ENCODE measurements around the gene C19orf47.

Gene C19orf47

DNA sequence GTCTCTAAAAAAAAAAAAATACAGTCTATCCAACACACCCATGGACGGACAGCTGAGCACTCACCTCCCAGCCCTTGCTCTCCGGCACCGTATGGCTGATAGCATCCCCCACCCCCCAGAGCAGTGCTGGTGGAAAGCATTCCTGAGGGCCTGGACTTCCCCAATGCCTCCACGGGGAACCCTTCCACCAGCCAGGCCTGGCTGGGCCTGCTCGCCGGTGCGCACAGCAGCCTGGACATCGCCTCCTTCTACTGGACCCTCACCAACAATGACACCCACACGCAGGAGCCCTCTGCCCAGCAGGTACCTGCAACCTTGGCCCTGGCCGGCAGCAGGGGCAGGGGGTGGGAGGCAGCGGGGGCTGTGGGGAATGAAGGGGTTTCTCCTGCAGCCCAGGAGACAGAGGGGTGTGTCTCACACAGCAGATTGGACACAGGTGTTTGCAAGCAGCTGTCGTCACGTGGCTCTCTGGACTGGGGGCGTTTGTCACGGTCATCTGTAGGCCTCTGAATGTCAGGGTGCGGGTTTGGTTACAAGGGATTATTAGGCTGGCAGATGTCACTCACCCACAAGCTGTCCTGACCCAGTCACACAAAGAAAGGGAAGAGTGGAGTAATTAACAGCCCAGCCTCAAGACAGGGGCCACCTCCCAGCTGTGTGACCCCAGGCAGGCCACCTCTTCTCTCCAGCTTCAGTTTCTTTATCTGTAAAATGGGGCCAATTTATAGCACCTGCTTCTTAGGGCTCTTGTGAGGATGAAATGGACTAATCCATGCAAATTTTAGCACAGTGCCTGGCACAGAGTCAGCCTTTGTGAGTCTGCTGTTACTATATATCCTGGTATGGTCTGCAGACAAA is 19.6 kb upstream of the C19orf47 start:
- DNase-seq (ENCODE audit: low spot score in 2 of 2), result no peak
- H3K36me3 ChIP-seq (replicated peaks), result no peaks in the 10 kb centered on the region; the same call in 1 of the 2 replicates
- in situ Hi-C loops (cut with MboI; ENCODE audit: low sequenced_read_pairs), result no loop called here
- H3K4me3 ChIP-seq, result no peak overlapping the region
- H3K4me1 ChIP-seq, result no peaks in the 10 kb centered on the region
- H3K9me3 ChIP-seq, result no peaks in the 10 kb centered on the region
- no peaks in the 10 kb centered on the region for H3K27me3 ChIP-seq (ENCODE audit: low read depth)

DNA sequence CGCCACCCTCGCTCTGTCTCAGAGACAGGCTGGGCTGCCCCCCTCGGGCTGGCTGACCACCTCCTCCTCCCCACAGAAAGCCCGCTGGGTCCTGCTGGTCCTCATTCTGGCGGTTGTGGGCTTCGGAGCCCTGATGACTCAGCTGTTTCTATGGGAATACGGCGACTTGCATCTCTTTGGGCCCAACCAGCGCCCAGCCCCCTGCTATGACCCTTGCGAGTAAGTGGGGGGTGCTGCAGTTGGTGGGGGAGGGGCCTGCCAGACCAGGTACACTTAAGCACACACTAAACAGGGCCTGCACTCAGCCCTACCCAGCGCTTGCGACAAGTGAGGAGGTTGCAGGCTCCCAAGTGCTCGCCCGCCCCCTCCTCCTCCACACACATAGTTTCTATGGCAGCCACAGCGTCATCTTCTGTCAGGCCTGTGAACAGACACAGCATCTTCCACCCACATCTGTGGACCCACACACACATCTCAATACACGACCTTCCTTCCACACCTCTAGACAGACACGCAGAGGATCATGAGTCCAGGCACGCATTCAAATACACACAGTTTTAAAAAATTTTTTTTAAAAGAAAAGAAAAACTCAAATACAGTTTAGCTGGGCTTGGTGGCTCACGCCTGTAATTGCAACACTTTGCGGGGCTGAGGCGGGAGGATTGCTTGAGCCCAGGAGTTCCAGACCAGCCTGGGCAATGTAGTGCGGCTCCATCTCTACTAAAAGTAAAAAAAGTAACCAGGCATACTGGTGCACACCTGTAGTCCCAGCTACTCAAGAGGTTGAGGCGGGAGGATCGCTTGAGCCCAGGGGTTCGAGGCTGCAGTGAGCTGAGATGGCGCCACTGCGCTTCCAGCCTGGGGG is 18.7 kb upstream of the C19orf47 start:
- no peak overlapping the region for H3K4me3 ChIP-seq
- no peaks in the 10 kb centered on the region for H3K4me1 ChIP-seq
- no peaks in the 10 kb centered on the region for H3K9me3 ChIP-seq
- no peaks in the 10 kb centered on the region for H3K27me3 ChIP-seq (ENCODE audit: low read depth)
- DNase-seq (ENCODE audit: low spot score in 2 of 2), result no peak
- in situ Hi-C loops (cut with MboI; ENCODE audit: low sequenced_read_pairs), result no loop called here
- no peaks in the 10 kb centered on the region; the same call in 1 of the 2 replicates for H3K36me3 ChIP-seq (replicated peaks)

DNA sequence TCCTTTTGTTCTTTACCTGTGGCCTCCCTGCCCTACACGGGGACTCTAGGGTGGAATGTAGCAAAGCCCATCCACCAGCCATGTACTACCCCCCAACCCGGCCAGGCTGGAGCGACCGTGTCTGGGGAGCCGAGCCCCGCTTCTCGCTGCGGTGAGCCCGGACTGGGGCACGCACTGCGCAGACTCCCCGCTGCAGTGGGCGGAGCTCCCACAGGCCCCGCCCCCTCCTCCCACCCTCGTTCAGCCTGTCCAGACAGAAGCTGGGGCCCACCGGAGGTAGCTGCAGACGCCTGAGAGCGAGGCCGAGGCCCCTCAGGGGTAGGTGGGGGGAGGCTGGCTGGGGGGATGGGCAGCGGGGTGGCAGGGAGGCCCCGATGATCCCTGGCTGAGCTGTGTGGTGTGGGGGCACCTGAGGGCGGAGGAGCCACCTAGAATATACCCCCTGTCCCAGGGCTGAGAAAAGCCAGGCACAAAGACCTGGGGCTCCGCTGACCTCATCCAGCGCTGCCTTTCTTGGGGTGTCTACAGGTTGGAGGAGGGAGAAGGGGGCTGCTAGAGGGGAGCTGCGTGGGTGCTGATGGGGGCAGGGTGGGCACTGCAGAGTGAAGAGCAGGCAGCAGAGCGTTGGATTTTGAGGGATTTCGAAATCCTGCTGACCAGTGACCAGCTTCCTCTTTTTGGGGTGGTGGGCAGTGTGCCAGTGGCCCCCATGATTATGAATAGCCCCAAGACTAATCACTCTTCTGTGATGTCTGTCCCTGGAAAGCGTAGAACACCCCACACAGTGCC is 17.6 kb upstream of the C19orf47 start:
- no peaks in the 10 kb centered on the region; the same call in 1 of the 2 replicates for H3K36me3 ChIP-seq (replicated peaks)
- H3K27me3 ChIP-seq (ENCODE audit: low read depth), result no peaks in the 10 kb centered on the region
- H3K4me3 ChIP-seq, result no peak overlapping the region
- DNase-seq (ENCODE audit: low spot score in 2 of 2), result no peak
- no peaks in the 10 kb centered on the region for H3K4me1 ChIP-seq
- H3K9me3 ChIP-seq, result no peaks in the 10 kb centered on the region
- in situ Hi-C loops (cut with MboI; ENCODE audit: low sequenced_read_pairs), result no loop called here

DNA sequence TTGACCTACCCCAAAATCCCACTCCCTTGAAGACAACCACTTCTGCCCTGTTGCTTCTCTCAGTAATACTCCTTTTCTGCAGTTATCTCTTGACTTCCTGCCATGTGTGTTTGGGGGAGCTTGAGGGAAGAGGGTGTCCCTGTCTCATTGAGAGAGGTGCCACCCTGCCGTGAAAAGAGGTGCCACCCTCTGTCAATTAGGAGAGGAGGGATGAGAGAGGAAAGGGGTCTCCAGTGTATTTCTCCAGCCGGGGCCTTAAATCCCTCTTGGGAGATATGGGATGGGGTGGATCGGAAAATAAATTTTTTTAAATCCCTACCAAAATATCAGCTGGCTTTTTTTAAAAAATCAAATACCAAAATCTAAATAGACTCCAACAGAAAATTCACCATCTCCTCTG is 16.8 kb upstream of the C19orf47 start:
- no peak for DNase-seq (ENCODE audit: low spot score in 2 of 2)
- no peaks in the 10 kb centered on the region; the same call in 1 of the 2 replicates for H3K36me3 ChIP-seq (replicated peaks)
- no peaks in the 10 kb centered on the region for H3K27me3 ChIP-seq (ENCODE audit: low read depth)
- H3K9me3 ChIP-seq, result no peaks in the 10 kb centered on the region
- no peak overlapping the region for H3K4me3 ChIP-seq
- in situ Hi-C loops (cut with MboI; ENCODE audit: low sequenced_read_pairs), result no loop called here
- no peaks in the 10 kb centered on the region for H3K4me1 ChIP-seq

DNA sequence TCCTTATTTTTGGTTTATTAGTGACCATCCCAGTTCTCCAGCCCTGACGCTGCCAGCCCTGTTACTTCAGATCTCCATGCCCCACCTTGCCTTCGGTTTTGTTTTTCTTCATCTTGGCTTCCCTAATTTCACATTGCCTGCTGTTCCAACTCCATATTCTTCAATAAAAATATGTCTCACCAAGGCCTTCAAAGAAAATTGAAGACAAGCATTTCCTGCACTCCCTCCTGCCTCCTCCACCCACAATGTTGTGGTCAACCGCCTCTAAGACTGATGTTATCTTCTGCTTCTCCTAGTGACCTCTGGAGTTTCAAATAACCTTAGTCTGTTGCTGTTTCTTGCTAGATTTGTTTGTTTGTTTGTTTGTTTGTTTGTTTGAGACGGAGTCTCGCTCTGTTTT is 14.9 kb upstream of the C19orf47 start:
- DNase-seq (ENCODE audit: low spot score in 2 of 2), result no peak
- in situ Hi-C loops (cut with MboI; ENCODE audit: low sequenced_read_pairs), result no loop called here
- no peak overlapping the region for H3K4me3 ChIP-seq

DNA sequence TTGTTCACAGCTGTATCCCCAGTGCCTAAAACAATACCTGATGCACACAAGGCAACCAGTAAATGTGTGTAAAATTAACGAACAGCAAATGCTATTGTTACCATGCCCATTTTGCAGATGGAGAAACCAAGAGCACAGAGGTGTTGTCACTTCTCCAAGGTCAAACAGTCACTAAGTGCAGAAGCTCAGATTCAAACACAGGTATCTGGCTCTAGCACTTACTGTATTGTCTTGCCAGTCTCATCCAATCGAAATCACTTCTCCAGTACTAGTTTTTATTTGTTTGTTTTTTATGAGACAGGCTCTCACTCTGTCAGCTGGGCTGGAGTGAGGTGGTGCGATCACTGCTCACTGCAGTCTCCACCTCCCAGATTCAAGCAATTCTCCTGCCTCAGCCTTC is 14.0 kb upstream of the C19orf47 start:
- no peak for DNase-seq (ENCODE audit: low spot score in 2 of 2)
- Histone ChIP-seq H3K4me1 (no peaks in the 10 kb centered on the region), H3K4me3 (no peak overlapping the region), H3K27me3 (ENCODE audit: low read depth) (no peaks in the 10 kb centered on the region), H3K36me3 (replicated peaks) (no peaks in the 10 kb centered on the region; the same call in 1 of the 2 replicates), H3K9me3 (no peaks in the 10 kb centered on the region)
- in situ Hi-C loops (cut with MboI; ENCODE audit: low sequenced_read_pairs), result no loop called here

More for the DNA sequence above, 14.9 kb upstream of the C19orf47 start:
- Histone ChIP-seq H3K4me1 (no peaks in the 10 kb centered on the region), H3K27me3 (ENCODE audit: low read depth) (no peaks in the 10 kb centered on the region), H3K9me3 (no peaks in the 10 kb centered on the region), H3K36me3 (replicated peaks) (no peaks in the 10 kb centered on the region; the same call in 1 of the 2 replicates)

DNA sequence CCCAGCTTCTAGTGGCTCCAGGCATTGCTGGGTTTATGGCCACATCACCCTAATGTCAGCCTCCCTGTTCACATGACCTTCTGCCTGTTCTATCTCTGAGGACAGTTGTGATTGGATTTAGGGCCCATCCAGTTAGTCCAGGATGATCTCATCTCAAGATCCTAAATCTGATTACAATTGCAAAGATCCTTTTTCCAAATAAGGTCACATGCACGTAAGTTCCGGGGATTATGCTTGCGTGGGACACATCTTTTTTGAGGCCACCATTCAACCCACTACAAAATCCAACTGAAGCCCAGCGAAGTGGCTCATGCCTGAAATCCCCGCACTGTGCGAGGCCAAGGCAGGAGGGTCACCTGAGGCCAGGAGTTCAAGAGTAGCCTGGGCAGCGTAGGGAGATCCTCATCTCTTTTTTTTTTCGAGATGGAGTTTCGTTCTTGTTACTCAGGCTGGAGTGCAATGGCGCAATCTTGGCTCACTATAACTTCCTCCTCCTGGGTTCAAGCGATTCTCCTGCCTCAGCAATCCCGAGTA is 12.6 kb upstream of the C19orf47 start:
- no peaks in the 10 kb centered on the region for H3K4me1 ChIP-seq
- no peaks in the 10 kb centered on the region for H3K27me3 ChIP-seq (ENCODE audit: low read depth)
- no peak for DNase-seq (ENCODE audit: low spot score in 2 of 2)
- no peaks in the 10 kb centered on the region for H3K36me3 ChIP-seq (replicated peaks)
- H3K4me3 ChIP-seq, result no peak overlapping the region
- in situ Hi-C loops (cut with MboI; ENCODE audit: low sequenced_read_pairs), result no loop called here
- no peaks in the 10 kb centered on the region for H3K9me3 ChIP-seq

DNA sequence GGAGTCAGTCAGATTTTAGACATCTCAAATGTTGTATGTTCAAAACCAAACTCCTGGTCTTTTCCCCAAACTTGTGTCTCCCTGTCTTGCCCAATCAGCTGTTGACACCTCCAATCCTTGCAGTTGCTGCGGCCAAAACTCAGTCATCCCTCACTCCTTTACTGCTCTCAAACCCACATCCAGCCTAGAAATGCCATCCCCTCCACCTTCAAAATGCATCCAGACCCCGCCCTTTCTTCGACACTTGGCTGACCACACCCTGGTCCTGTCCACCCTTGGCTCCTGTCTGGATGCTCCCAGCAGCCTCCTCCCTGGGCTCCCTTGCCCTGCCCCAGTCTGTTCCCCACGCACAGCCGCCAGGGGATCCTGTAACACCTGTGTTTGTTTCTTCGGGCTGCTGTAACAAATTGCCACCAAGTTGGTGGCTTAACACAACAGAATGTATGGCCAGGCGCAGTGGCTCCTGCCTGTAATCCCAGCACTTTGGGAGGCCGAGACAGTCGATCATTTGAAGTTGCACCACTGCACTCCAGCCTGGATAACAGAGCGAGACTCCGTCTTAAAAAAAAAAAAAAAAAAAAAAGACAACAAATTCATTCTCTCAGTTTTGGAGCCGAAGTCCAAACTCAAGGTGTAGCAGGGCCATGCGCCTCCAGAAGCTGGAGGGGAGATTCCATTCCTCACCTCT is 12.0 kb upstream of the C19orf47 start:
- H3K4me3 ChIP-seq, result no peak overlapping the region
- H3K27me3 ChIP-seq (ENCODE audit: low read depth), result no peaks in the 10 kb centered on the region
- no peak for DNase-seq (ENCODE audit: low spot score in 2 of 2)
- in situ Hi-C loops (cut with MboI; ENCODE audit: low sequenced_read_pairs), result no loop called here
- H3K4me1 ChIP-seq, result no peaks in the 10 kb centered on the region
- H3K36me3 ChIP-seq (replicated peaks), result no peaks in the 10 kb centered on the region
- no peaks in the 10 kb centered on the region for H3K9me3 ChIP-seq

DNA sequence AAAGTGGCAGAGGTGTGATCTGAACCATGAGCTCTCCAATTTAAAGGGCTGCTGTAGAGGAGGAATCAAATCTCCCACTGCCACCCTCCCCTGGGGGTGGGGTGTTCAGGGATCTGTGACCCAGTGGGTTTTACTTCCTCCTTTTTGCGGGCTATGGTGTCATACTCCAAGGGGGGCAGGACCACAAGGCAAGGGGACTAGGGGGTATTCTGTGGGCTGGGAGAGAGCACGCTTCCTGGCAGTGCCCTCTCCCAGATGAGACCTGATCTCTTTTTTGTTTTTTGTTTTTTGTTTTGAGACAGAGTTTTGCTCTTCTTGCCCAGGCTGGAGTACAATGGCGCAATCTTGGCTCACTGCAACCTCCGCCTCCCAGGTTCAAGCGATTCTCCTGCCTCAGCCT is 10.6 kb upstream of the C19orf47 start:
- Histone ChIP-seq H3K9me3 (no peaks in the 10 kb centered on the region), H3K4me1 (no peaks in the 10 kb centered on the region), H3K4me3 (no peak overlapping the region), H3K27me3 (ENCODE audit: low read depth) (no peaks in the 10 kb centered on the region), H3K36me3 (replicated peaks) (no peaks in the 10 kb centered on the region)
- in situ Hi-C loops (cut with MboI; ENCODE audit: low sequenced_read_pairs), result no loop called here
- DNase-seq (ENCODE audit: low spot score in 2 of 2), result no peak

DNA sequence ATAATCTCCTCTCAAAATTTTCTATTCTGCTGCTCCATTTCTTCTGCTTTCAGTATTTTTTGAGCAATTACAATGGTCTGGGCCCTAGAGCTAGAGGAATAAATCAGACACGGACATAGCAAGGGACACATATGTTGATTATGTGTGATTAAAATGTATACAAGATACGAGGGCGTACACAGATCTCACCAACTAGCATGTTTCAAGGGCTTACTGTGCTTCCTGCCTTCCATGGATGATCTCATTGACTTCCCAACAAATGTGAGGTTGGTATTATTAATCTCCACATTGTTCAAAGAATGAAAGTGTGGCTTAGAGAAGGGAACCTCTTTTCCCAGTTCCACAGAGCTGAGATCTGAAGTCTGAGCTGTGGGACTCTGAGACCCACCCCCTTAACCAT is 9.4 kb upstream of the C19orf47 start:
- no peaks in the 10 kb centered on the region for H3K9me3 ChIP-seq
- no peak for DNase-seq (ENCODE audit: low spot score in 2 of 2)
- in situ Hi-C loops (cut with MboI; ENCODE audit: low sequenced_read_pairs), result no loop called here
- no peak overlapping the region for H3K4me3 ChIP-seq
- no peaks in the 10 kb centered on the region for H3K36me3 ChIP-seq (replicated peaks)
- no peaks in the 10 kb centered on the region for H3K27me3 ChIP-seq (ENCODE audit: low read depth)
- H3K4me1 ChIP-seq, result no peaks in the 10 kb centered on the region

DNA sequence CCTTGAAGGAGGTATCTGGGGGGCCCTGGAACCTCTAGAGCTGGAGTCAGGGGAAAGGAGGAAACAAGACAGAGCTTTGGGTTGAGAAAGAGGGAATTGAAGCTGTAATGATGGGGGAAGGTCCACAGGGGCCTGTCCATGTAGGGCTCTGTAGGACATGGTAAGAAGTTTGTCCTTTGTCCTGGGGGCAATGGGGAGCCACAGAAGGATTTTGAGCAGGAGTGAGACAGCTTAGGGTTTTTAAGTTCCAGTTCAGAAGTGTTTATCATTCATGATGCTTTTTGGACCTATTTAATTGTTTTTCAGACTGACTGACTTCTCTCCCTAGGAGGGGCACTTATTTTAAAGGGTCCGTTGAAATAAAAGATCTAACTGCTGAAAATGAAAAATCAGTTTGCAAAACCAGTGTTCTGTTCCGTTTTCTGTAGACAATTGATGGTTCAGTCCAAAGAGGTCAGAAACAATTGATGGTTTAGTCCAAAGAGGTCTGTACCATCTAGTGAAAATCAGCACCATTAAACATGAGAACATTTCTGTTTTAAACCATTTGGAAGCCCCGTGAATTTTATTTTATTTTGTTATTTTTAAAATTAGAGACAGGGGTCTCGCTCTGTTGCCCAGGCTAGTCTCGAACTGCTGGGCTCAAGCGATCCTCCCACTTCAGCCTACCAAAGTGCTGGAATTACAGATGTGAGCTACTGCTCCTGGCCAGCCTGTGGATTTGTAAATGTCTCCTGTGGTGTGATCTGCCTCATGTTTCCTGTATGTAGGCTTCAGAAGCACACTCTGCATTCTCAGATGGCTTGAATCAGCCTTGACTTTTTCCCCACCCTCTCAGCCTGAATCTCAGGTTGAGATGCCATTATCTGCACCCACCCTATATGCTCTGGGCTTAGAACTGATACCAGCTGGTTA is 8.7 kb upstream of the C19orf47 start:
- Histone ChIP-seq H3K27me3 (ENCODE audit: low read depth) (no peaks in the 10 kb centered on the region), H3K4me3 (no peak overlapping the region), H3K9me3 (no peaks in the 10 kb centered on the region), H3K36me3 (replicated peaks) (no peaks in the 10 kb centered on the region), H3K4me1 (no peaks in the 10 kb centered on the region)
- no peak for DNase-seq (ENCODE audit: low spot score in 2 of 2)
- in situ Hi-C loops (cut with MboI; ENCODE audit: low sequenced_read_pairs), result no loop called here

DNA sequence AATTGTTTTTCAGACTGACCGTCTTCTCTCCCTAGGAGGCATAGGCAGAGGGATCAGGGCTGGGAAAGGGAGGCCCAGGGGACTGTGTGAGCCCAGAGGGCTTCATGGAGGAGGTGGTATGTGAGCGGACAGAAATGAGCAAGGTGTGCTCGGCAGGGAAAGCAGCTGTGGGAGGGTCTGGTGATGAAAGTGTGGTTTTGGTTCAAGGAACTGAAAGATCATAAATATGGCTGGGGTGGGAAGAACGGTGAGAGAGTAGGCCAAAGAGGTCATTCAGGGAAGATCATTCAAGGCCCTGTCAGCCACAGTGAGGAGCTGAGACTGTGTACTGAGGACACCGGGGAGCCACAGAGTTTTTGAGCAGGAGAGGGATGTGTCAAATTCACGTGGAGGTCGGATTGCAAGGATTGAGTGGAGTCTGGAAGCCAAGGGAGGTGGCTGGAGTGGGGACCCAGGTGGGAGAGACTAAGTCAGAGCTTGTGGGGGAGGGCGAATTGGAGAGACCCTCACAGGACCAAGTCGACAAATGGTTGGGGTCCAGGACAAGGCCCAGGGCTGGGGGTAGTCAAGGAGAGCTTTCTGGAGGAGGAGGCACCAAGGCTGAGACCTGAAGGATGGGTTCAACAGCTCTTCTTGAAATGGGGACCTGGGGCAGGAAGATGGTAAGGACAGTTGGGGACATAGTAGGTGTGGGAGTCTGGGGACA is 7.9 kb upstream of the C19orf47 start:
- no peak for DNase-seq (ENCODE audit: low spot score in 2 of 2)
- Histone ChIP-seq H3K27me3 (ENCODE audit: low read depth) (no peaks in the 10 kb centered on the region), H3K4me3 (no peak overlapping the region), H3K9me3 (no peaks in the 10 kb centered on the region), H3K36me3 (replicated peaks) (no peaks in the 10 kb centered on the region), H3K4me1 (no peaks in the 10 kb centered on the region)
- in situ Hi-C loops (cut with MboI; ENCODE audit: low sequenced_read_pairs), result no loop called here

All from HAP-1 (cell line).